HG03280 (cell line): ENCODE data around the gene YKT6.
A peak's percentile ranks its signal among the peaks of the same experiment; 100 is the strongest.

Source experiments
- ATAC-seq: cut with Tn5 transposase; IDR thresholded peaks from one replicate; pipeline ENCODE4 v1.9.1; 2021; ENCODE audit warnings: mild to moderate bottlenecking, moderate library complexity; ENCODE audit not compliant: unreplicated experiment

Gene YKT6

DNA sequence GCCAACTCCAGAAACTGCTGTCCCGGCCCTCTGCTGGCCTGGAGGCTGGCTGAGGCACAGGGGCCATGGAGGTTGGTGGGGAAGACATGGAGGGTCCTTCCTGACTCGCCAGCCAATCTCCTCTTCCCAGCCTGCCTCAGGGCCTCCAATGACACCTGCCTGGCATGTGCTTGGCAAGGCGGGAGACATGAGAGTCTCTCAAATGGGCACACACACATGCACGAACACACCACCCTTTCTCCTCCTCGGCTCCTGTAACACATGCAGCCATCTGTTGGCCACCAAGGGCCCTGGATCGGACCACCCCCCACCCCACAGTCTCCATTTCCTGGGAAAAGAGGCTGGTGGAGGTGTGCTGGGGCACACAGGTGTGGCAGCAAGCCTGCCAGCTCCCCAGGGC is 56.4 kb downstream of the YKT6 start:
- ATAC-seq: no peak

GRCh38 chr7:44257618-44258422 is 57.0 kb downstream of the YKT6 start:
- peak; percentile 87 for ATAC-seq

- no peak for ATAC-seq
Measured at GRCh38 chr7:44258423-44258760, 57.6 kb downstream of the YKT6 start.

GRCh38 chr7:44258865-44259546 is 58.2 kb downstream of the YKT6 start:
- ATAC-seq: no peak

GRCh38 chr7:44259547-44260457 is 59.0 kb downstream of the YKT6 start:
- ATAC-seq: no peak

DNA sequence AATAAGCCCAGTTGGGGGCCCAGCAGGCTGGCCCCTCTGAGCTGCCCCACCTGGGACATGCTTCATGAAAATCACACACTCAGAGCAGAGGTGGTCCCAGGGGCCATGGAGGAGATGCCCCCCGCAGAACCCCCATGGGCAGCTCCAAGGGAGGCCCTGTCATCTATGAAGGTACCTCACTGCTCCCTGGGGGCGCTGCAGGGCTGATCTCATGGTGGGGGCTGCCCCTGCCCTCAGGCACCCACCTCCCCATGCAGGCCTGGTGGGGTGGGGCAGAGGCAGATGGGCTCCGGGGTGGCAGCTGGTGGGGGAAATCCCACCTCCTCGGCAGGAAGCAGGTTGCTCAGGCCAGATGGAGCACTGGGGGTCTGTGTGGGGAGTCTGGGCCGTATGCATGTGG is 60.5 kb downstream of the YKT6 start:
- no peak for ATAC-seq

DNA sequence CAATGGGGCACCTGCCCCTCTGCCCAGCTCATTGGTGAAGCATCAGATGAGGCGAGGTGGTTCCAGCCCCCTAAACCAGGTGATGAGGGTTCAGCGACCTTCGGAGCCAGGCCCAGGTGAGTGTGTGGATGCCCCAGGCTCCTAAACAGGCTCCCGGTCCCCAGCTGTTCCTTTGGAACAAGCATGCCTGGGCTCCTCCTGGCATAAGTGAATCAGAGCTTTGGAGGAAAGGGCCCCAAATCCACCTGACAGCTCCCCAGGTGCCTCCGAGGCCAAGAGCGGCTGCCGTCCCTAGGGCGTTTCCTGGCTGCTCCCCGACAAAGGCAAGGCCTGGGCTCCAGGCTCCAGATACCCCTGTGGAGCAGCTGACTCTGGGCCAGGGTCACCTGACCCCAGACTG is 61.3 kb downstream of the YKT6 start:
- no peak for ATAC-seq

DNA sequence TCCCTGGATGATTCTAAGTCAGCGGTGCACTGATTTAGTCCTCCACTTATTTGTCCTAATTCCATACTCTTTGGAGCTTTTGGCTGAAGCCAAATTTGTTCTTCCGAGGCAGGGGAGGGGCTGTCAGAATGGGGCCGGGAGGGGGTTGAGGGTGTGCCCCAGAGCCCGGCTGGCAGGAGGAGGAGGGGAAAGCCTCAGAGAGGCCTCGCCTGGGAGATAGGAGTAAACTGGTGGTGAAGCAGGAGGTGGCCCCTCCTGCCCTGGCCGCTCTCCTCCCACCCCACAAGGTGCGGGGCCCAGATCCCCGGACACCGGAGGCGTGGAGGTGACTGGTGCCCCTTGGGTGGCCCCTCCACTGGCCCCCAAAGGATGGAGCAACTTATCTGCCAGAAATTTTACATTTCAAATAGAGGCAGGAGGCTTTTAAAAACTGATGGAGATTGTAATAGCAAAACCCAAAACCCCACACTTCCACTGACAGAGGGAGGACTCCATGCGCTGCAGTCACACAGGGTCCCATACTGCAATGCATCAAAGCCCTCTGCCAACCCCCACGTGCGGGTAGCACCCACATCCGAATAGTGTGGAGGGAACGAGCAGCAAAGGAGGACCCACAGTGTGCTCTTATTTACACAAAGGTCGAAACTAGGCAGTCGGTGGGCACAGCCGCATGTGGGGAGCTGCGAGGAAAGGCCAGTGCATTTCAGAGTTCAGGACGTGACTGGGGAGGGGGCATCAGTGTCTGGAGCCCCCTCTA is 62.7 kb downstream of the YKT6 start:
- ATAC-seq: no peak
